COLO829 (cell line): ENCODE data around the gene AKAP11.

Experiments used
- DNase-seq: peaks from one replicate; pipeline ENCODE4 v3.0.0; 2012; ENCODE audit warnings: low spot score

Gene AKAP11

DNA sequence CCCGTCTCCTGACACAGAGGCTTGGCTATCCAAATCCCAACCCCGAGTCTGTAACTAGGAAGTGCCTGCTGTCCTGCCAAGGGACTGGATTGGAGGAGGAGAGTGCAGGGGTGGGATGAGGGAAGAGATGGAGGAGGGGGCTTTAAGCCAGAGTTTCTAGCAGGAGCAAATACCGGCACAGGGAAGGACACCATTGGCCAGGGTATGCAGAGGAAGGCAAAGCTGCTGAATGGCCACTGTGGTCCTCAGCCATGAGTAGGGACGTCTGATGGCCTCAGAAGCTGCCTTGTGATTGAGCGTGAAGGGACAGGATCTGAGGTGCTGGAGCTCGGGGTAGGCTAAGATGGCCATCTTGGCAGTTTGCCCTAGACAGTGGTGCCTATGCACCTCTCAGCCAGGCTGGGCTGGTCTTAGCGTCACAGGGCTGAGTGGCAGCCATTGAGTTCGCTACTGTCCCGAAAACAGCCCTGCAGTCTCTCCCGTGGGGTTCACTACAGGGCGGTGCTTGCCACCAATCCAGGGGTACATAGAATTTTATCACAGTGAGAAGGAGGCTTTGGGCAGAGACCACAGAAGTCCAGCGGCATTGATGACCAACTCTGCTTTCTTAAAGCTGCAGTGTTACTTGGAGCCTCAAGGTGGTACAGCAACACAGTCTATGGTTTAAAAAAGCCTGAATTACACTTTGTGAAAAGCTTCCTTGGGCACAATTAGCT, 61.8 kb downstream of the AKAP11 start:
- DNase-seq, result peak; percentile 34

DNA sequence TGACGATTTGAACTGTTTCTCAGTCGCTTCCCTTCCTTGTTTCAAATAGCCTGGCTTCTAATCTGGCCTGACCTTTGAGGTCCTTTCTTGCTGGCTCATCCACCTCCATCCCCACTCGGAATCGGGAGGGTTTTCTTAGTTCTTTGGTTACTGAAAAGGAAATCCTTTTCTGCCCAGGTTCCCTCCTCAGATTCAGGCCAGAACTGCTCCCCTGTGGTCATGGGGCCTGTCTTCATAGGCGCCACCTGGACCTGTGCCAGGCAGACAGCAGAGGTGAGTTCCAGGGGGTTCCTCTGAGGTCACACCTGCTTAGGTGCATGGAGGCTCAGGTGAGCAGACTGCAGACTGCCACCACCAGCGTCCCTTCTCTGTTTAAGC, 62.4 kb downstream of the AKAP11 start:
- no peak for DNase-seq

DNA sequence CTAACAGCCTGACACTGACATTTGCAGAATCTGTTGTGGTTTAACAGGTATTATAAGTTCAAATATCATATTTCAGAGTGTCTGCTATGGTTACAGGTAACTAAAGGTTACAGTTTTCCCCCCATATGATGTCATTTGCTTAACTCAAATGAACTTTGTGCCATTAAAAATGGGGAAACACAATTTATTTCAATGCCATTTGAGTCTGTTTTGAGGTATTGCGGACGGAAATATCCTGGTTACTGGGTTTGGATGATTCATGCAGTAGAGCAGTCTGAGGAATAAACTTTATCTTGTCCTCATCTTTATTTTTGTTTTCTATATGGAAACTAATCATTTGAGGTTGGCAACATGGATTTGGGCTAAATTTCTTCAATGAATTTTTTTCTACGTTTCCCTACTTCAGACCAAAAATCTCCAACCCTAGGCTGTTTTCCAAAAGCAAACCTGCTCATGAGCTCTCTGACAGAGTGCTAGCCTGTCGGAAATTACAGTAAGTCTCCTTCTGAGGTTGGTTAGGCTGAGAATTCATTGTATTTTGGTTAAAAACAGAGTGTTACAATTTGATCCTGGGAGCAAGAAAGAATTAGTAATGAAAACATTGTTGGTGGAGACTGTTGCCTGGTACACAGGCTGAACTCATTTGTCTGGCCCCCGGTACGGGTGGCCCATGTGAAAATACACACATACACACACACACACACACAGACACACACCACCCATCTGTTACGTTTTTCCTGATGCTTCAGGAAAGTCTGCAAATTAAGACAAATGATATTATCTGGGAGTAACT, 66.1 kb downstream of the AKAP11 start:
- no peak for DNase-seq

DNA sequence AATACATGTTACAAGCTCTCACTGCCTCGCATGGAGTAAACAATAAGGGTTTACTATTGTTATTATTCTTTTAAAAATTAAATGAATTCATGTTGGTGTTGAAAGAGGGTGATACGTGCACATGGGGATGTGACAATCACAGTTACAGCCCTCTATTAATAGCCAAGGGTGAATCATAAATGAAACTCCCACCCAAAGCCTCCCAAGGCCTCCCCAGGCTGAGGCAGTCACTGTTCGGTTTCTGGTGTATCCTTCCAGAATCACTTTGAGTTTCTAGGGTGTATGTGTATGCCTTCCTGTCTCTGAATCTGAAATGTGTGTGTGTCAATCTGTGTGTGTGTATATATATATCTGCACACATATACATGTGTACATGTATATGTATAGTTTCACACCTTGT, 73.4 kb downstream of the AKAP11 start:
- no peak for DNase-seq

DNA sequence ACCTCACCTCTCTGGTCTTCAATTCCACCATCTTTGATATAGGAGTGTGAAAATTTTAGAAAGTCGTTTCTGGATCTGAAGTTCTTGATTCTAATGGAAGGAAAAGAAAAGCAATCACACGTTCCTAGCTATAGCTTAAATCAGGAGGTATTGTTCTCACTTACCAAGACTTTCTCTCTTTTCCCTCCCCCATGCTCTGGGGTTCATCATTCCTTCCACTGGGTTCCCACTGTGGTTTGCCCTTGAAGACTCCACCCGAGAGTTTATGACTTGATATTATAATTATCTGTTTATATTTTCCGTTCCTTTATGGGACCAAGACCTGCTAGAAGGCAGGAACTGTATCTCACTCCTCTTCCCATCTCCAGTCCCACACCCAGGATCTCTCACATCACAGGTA, 76.6 kb downstream of the AKAP11 start:
- DNase-seq, result no peak

DNA sequence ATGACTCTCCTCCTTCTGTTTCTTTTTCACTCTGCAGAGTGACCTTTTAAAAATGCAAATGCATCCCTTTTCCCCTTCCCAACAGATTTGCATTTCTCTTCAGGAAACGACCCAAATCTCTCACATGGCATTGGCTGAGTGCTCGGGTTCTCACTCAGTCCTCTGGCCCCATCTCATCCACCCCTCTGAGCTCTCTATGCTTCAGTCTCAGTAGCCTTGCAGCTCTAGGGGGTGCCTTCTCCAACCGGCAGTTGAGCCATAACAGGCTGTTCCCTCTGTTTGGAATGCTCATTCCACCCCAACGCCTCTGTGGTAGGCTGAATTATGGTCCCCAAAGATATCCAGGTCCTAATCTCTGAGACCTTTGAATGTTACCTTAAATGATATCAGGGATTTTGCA, 78.2 kb downstream of the AKAP11 start:
- DNase-seq, result no peak

DNA sequence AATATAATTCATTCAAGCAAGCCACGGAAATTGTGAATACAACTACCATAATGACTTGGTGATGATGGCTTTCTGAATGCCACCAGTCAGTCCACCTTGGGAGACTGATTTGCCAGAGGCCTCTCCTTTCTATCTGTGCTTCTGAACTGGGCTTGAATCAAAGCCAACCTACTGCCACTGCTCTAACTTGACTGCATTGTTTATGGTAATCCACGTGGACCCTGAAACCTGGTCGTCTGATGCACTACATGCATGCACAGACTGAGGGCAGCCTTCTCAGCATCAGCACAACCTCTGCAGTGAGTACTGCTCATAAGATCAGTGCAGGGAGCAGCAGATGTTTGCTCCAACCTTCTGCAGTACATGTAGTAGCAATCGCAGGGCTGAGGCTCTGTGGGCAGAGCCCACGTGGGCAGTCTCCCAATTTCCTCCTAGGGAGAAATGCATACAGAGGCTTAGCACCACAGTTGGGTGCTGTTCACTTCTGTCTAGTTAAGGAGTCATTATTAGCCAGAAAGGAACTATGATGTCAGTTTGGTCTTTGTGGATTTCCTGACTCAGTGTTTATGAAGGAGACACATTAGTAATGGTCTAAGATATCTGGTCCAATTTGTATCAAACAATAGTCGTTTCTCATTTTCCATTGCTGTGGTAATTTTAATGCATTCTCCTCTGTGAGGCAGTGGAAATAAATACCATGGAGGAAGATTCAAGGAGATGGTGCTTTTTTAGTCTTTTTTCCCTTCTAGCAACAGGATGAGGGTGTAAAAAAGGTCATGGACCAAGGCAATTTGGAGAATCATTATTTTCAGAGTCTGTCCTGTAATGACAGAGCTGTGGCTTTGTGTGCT, 82.5 kb downstream of the AKAP11 start:
- DNase-seq, result peak; percentile 29

DNA sequence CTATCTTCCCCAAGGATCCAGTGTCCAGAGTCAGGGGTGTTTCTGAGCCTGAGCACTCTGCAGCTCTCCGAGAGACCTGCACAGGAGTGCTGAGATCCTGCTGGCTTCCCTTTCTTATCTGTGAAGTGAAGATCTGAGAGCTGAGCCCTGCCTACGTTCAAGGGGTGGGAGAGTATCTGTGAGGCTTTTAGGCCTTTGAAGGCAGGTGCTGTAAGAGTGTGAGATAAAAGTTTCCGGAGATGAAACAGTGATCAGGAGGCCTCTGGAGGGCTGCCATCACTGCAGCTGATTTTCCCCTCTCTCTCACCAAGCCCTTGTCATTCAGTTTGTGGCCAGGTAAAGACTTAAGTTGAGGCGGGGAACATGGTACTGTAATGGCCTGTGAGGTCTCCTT, 83.1 kb downstream of the AKAP11 start:
- no peak for DNase-seq

DNA sequence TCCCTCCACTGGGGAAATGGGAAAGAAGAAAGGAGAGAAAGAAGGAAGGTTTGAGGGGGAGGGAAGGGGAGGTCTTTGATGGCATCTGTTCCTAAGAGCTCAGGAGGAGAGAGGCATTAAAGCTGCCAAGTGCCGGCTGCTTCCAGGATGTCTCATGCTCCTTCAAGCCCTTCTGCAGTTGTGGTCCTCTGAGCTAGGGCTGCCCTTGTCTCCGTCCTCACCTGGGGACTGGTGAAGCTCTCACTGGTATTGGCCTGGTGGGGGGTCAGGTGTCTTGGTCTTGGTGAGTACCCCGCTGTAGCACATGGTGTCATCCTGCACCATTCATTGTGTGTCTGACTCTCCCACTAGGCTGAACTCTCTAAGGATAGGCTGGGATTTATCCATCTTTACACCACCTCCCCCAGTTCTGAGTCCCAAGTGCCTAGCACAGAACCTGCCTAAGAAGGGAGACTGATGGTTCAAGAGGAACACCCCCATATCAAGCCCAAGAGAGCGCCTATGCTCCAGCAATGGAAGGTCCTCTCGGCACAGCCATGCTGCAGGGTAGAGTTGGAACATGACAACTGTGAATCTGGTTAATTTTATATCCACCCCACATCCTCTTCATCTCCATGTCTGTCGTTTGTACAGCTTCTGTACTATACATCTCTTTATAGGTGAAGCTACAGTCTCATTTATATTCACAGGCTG, 83.7 kb downstream of the AKAP11 start:
- DNase-seq, result no peak

DNA sequence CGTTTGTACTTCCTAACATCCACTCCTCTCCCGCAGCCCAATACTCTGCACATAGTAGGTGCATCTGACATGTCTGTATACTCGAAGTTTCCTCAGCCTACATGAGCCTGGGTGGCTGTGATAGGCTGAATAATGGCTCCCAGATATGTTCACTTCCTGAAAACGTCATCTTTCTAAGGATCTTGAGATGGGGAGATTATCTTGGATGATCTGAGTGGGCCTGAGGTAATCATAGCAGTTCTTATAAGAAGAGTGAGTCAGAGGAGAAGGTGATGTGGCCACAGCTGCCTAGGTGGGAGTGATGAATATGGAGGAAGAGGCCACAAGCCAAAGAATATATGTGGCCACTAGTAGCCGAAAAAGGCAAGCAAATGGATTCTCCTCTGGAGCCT, 84.2 kb downstream of the AKAP11 start:
- DNase-seq, result no peak

DNA sequence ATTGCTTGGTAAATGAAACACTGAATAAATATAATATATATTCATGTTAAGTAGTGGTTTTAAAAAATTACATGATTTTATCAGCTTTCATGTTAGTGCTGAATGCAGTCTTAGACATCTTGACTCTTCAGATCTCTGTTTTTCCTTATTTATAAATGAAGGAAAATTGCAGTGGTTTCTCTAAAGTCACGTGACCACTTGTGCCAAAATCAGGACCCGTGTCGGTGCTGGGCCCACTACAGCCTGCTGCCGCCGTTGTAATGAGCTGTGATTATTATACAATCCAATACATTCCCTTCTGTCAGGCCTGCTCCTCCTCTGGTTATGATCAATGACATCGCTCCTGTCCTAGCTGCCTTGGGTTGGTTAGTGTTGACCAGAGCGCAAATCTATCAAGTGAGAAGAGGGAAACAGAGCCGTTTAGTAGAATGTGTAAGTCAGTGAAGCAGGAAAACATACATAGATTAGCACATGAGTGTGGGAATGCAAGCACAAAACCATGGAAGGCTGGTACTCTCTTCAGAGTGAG, 88.2 kb downstream of the AKAP11 start:
- no peak for DNase-seq

DNA sequence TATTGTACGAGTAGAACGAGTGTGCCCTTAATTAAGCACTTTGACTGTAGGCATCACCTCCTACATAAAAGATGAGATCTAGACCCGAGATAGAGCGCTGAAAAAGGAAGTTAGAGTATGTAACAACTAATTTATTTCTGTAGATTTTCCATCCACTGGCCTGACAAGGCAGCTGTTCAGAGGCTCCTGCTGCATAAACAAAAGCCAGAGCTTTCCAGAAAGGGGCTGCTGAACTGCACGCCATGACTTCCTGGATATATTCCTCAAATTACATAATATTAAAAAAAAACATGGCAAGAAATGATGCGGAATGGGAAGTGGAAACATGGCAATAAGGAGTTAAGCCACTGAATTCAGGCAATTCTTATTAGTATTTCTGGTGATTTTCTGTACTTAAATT, 89.7 kb downstream of the AKAP11 start:
- no peak for DNase-seq

DNA sequence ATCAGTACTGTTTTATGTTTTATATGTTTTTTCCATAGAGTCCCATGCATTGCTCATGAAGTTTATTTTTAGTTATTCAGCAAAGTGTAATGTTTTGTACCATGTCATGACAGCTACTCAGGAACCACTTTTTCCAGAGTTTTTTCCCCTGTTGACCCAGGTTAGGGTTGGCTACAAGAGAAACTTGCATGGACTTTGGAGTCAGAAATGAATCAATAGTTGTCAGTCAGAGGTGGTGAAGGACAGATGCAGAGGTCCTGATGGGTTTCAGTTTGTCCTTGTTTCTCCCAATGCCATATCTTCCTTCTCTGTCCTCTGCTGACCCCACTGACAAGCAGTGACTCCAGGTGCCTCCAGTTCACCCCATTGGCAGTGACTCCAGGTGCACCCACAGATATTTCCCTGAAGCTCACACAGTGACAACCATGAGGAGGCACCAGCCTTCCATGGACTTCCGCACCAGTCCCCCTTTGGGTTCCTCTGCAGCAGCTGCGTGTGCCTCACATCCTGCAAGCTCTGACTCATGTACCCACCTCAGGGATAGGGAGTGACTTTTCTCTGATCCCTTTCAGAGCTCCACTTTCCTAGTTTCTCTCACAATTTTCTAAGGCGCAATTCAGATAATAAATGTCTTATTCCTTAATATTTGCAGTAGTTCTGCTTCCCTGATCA, 92.1 kb downstream of the AKAP11 start:
- no peak for DNase-seq

DNA sequence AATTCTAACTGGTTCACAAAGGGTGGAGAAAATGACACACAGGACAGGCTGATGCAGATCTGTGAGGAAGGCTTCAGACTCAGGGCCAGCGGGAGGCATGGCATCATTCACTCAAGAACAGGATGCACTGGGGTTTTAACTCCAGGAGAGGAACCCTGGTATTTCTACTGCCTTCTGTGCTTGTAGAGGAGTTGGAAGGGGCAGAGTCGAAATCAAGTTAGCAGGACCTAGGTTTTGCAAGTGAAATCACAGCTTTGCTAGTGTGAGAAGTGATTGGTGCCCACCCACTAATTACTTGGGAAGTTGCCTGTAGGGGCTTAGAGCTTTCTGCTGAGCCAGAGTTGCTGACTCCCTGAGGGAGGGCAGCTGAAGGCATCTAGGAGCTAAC, 92.7 kb downstream of the AKAP11 start:
- no peak for DNase-seq

DNA sequence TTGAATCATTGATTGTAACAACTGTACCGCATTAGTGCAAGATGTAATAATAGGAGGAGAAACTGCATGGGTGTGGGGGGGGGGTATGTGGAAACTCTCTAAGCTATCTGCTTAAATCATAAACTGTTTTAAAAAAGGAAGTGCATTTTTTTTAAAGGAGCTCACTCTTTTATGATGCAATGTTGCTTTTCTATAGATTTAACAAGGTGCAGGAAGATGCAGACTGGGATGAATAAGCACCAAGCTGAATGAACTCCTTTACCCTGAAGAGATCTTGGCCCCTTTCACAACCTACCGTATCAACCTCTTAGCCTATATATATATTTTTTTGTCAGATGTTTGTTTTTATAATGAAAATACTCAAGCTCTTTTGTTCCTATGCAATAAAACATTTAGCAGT, 95.9 kb downstream of the AKAP11 start:
- DNase-seq, result no peak

DNA sequence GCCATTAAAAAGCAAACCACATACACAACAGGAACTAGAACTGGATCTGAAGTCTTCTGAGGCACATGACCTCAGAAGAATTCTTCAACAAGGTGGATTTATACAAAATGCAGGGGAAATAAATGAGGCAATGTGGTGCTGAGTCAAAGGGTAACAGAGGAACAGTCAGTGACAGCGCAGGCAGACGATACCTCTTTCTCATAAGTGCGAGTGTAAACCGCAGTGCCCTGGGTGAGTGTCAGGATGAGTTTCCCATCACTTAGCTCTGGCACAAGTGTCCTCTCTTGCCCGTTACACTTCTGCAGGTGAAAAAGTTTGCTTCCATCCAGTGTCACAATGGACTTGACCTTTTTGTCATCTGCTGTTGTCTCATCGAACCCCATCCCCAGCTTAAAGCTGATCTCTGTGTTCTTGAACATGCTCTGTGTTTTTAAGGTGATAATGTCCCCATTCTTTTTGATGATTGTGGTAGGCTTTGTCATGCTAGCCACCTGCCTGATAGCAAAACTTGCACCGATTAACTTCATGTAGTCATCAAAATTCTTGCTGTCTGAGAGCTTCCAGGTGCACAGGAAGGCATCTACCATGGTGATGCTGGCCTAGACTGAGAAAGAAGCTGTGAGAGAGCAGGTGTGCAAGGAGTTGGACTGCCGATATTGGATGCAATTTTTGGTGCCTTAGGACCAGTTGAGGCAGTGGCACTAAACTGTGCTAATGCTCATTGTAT, 97.3 kb downstream of the AKAP11 start:
- no peak for DNase-seq

DNA sequence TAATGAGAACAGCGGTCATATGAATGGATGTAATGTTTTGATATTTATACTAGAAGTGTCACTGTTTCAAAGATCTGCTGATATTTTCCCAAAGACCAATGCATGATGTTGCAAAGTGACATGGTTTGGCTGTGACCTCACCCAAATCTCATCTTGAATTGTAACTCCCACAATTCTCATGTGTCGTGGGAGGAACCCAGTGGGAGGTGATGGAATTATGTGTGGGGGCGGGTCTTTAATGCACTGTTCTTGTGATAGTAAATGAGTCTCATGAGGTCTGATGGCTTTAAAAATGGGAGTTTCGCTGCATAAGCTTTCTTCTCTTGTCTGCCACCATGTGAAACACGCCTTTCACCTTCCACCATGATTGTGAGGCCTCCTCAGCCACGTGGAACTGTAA, 98.3 kb downstream of the AKAP11 start:
- DNase-seq, result no peak
